ENCODE data around the gene FAM171A2. TPM values are rescaled to one million over a fixed set of nuclear protein-coding genes. Genes with fewer than 3 reads are reported as not detected.

FAM171A2 gene
- total and polyA plus RNA-seq, 7 experiments from 2014 or later, result 0.11 to 0.78 (median 0.37) TPM

DNA sequence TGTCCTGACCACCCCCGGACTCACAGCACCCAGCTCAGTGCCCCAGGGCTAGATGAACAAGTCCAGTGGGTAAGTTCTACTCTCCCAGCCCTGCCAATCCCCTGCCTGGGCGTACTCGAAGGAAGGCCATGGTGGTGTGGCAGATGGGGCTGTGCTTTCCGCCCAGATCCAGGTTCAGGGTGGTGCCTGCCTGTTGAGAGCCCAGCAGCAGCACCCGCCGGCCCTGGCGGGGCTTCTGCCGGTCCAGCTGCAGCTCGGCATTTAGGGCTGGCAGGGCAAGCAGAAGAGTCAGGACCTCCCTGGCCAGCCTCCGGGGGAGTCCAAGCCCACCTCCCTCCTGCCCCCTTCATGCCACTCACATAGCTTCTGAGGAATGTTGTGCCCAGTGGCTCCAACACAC is 16.2 kb upstream of the FAM171A2 start:
- Mint-ChIP-seq H3K9me3 (no peaks in the 10 kb centered on the region), H3K27me3 (peaks cover 0 to 19% (median 5%) of the 10 kb centered on the region in 5 donors)
- intact Hi-C loops (cut with micrococcal nuclease), result no loop called here

DNA sequence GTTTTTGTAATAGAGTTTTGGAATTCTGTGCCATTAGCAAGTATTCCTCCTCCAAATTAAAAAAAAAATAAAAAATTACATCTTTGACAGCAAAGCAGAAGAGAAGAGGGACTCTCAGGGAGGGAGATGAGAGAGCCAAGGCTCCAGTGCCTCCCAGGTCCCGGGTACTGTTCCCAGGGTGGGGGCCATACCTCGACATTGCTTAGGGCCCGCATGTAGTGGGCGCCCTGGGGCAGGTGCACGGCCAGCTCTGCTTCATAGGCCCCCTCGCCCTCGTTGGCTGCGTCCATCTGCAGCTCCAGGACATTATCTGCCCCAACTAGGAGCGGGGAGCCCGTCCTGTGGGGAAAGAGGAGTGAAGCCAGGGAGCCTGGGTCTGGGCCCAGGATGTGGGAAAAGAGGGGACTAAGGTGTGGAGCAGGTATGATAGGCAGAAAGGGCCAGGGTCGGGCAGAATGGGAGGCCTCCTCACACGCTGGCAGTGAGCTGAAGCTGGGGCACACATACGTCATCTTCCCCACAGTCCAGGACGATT is 14.6 kb upstream of the FAM171A2 start:
- H3K9me3 Mint-ChIP-seq, result no peaks in the 10 kb centered on the region
- intact Hi-C loops (cut with micrococcal nuclease), result no loop called here
- no peak overlapping the region for H3K4me3 Mint-ChIP-seq
- ChIA-PET CTCF (interaction anchor here (0.7 kb wide), 1 partner anchor 17 kb away, joined by 3 read pairs; no protein-coding TSS in a partner anchor), POLR2A (no interaction called here)
- H3K27me3 Mint-ChIP-seq, result peaks cover 0 to 19% (median 5%) of the 10 kb centered on the region in 5 donors
- H3K36me3 ChIP-seq (ENCODE audit: control insufficient read depth in 2 of 3, insufficient read depth in 3 of 3, low read length in 3 of 3), result no peaks in the 10 kb centered on the region
- H3K4me1 Mint-ChIP-seq, result peaks cover 0 to 4% (median 0%) of the 10 kb centered on the region in 7 donors
- H3K27me3 ChIP-seq (ENCODE audit: control insufficient read depth in 2 of 2, insufficient read depth in 2 of 2, low read length in 2 of 2), result no peaks in the 10 kb centered on the region
- H3K27ac Mint-ChIP-seq, result no peak overlapping the region
- DNase-seq (no peak), ATAC-seq (no peak)
- H3K4me3 ChIP-seq (ENCODE audit: low read length), result no peak overlapping the region
- H3K27ac ChIP-seq (ENCODE audit: low read depth, low read length), result no peak overlapping the region
- no peaks in the 10 kb centered on the region for H3K9me3 ChIP-seq (ENCODE audit: control insufficient read depth in 2 of 3, low read length in 3 of 3)
- no peaks in the 10 kb centered on the region for H3K4me1 ChIP-seq (ENCODE audit: control insufficient read depth in 2 of 2, insufficient read depth in 2 of 2, low read length in 2 of 2)
- H3K36me3 Mint-ChIP-seq, result no peaks in the 10 kb centered on the region

More for the DNA sequence above, 16.2 kb upstream of the FAM171A2 start:
- no peak overlapping the region for H3K27ac Mint-ChIP-seq
- DNase-seq (no peak), ATAC-seq (no peak)
- Histone ChIP-seq H3K9me3 (ENCODE audit: control insufficient read depth in 2 of 3, low read length in 3 of 3) (no peaks in the 10 kb centered on the region), H3K27me3 (ENCODE audit: control insufficient read depth in 2 of 2, insufficient read depth in 2 of 2, low read length in 2 of 2) (no peaks in the 10 kb centered on the region), H3K36me3 (ENCODE audit: control insufficient read depth in 2 of 3, insufficient read depth in 3 of 3, low read length in 3 of 3) (no peaks in the 10 kb centered on the region), H3K4me1 (ENCODE audit: control insufficient read depth in 2 of 2, insufficient read depth in 2 of 2, low read length in 2 of 2) (no peaks in the 10 kb centered on the region), H3K4me3 (ENCODE audit: low read length) (no peak overlapping the region), H3K27ac (ENCODE audit: low read depth, low read length) (no peak overlapping the region)
- no peaks in the 10 kb centered on the region for H3K36me3 Mint-ChIP-seq
- CTCF ChIA-PET, result interaction anchor here (0.8 kb wide), 1 partner anchor 9 kb away, joined by 3 read pairs; no protein-coding TSS in a partner anchor
- H3K4me1 Mint-ChIP-seq, result peaks cover 0 to 6% (median 0%) of the 10 kb centered on the region in 7 donors
- POLR2A ChIA-PET, result interaction anchor here (0.6 to 1.4 kb wide), 2 partner anchors 10 to 252 kb away, joined by 3 to 4 read pairs; partner anchors contain the start of gene ITGA2B
- H3K4me3 Mint-ChIP-seq, result no peak overlapping the region

DNA sequence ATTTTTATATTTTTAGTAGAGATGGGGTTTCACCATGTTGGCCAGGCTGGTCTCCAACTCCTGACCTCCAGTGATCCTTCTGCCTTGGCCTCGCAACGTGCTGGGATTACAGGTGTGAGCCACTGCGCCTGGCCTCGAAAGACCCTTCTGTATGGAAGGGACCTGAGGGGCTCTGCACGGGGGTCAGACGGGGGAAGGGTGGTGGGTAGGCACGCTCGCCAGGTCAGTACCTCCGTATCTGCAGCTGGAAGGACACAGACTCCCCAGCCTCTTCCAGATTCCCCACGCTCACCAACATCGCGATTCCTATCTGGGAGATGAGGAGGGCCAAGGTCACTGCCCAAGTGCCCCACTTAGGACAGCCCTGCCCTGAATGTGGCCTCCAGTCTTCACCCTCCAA is 13.1 kb upstream of the FAM171A2 start:
- peaks cover 0 to 1% (median 0%) of the 10 kb centered on the region in 11 donors for H3K9me3 Mint-ChIP-seq
- H3K36me3 Mint-ChIP-seq, result no peaks in the 10 kb centered on the region
- peaks cover 3 to 19% (median 9%) of the 10 kb centered on the region in 5 donors for H3K27me3 Mint-ChIP-seq
- H3K27ac Mint-ChIP-seq, result no peak overlapping the region
- H3K4me3 Mint-ChIP-seq, result no peak overlapping the region
- DNase-seq, result no peak
- Histone ChIP-seq H3K27ac (ENCODE audit: low read depth, low read length) (no peak overlapping the region), H3K27me3 (ENCODE audit: control insufficient read depth in 2 of 2, insufficient read depth in 2 of 2, low read length in 2 of 2) (no peaks in the 10 kb centered on the region), H3K36me3 (ENCODE audit: control insufficient read depth in 2 of 3, insufficient read depth in 3 of 3, low read length in 3 of 3) (no peaks in the 10 kb centered on the region), H3K9me3 (ENCODE audit: control insufficient read depth in 2 of 3, low read length in 3 of 3) (no peaks in the 10 kb centered on the region), H3K4me3 (ENCODE audit: low read length) (no peak overlapping the region), H3K4me1 (ENCODE audit: control insufficient read depth in 2 of 2, insufficient read depth in 2 of 2, low read length in 2 of 2) (no peaks in the 10 kb centered on the region)
- no peak for ATAC-seq
- H3K4me1 Mint-ChIP-seq, result peaks cover 0 to 1% (median 0%) of the 10 kb centered on the region in 7 donors
- CTCF ChIA-PET, result no interaction called here
- POLR2A ChIA-PET, result no interaction called here
- intact Hi-C loops (cut with micrococcal nuclease), result no loop called here

DNA sequence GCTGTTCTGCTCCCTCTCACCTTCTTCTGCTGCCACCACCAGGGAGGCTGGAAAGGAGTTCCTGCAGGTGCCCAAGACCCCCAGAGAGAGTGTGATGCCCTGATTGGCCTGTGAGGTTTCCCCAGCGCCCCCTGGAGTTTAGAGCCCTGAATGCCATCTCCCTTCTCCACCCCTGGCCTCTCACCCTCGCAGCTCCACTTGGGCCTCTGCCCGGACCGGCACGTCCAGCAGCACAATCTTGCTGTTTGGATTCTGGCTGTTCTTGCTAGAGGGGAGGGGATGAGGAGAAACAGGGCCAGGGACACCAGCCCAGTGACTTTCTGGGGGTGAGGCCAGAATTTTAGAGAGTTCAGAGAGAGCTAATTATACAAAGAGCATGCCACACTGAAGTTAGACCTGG is 12.5 kb upstream of the FAM171A2 start:
- ATAC-seq (no peak), DNase-seq (no peak)
- H3K27me3 ChIP-seq (ENCODE audit: control insufficient read depth in 2 of 2, insufficient read depth in 2 of 2, low read length in 2 of 2), result no peaks in the 10 kb centered on the region
- no peak overlapping the region for H3K4me3 Mint-ChIP-seq
- no peaks in the 10 kb centered on the region for H3K9me3 ChIP-seq (ENCODE audit: control insufficient read depth in 2 of 3, low read length in 3 of 3)
- no peak overlapping the region for H3K27ac Mint-ChIP-seq
- no peaks in the 10 kb centered on the region for H3K36me3 Mint-ChIP-seq
- H3K36me3 ChIP-seq (ENCODE audit: control insufficient read depth in 2 of 3, insufficient read depth in 3 of 3, low read length in 3 of 3), result no peaks in the 10 kb centered on the region
- no peak overlapping the region for H3K4me3 ChIP-seq (ENCODE audit: low read length)
- no peaks in the 10 kb centered on the region for H3K4me1 ChIP-seq (ENCODE audit: control insufficient read depth in 2 of 2, insufficient read depth in 2 of 2, low read length in 2 of 2)
- POLR2A ChIA-PET, result no interaction called here
- peaks cover 0 to 1% (median 0%) of the 10 kb centered on the region in 7 donors for H3K4me1 Mint-ChIP-seq
- intact Hi-C loops (cut with micrococcal nuclease), result no loop called here
- no peak overlapping the region for H3K27ac ChIP-seq (ENCODE audit: low read depth, low read length)
- CTCF ChIA-PET, result no interaction called here
- peaks cover 0 to 1% (median 0%) of the 10 kb centered on the region in 11 donors for H3K9me3 Mint-ChIP-seq
- H3K27me3 Mint-ChIP-seq, result peaks cover 7 to 25% (median 10%) of the 10 kb centered on the region in 5 donors

GRCh38 chr17:44375196-44376017 is 11.8 kb upstream of the FAM171A2 start:
- no peak for DNase-seq
- no peak for ATAC-seq
- peaks cover 0 to 1% (median 0%) of the 10 kb centered on the region in 7 donors for H3K4me1 Mint-ChIP-seq
- H3K4me1 ChIP-seq (ENCODE audit: control insufficient read depth in 2 of 2, insufficient read depth in 2 of 2, low read length in 2 of 2), result no peaks in the 10 kb centered on the region
- H3K27ac Mint-ChIP-seq, result no peak overlapping the region
- POLR2A ChIA-PET, result no interaction called here
- intact Hi-C loops (cut with micrococcal nuclease), result no loop called here
- no peaks in the 10 kb centered on the region for H3K36me3 Mint-ChIP-seq
- H3K9me3 Mint-ChIP-seq, result peaks cover 0 to 1% (median 0%) of the 10 kb centered on the region in 11 donors
- H3K36me3 ChIP-seq (ENCODE audit: control insufficient read depth in 2 of 3, insufficient read depth in 3 of 3, low read length in 3 of 3), result no peaks in the 10 kb centered on the region
- no peaks in the 10 kb centered on the region for H3K27me3 ChIP-seq (ENCODE audit: control insufficient read depth in 2 of 2, insufficient read depth in 2 of 2, low read length in 2 of 2)
- H3K4me3 Mint-ChIP-seq, result no peak overlapping the region
- peaks cover 7 to 26% (median 12%) of the 10 kb centered on the region in 5 donors for H3K27me3 Mint-ChIP-seq
- CTCF ChIA-PET, result no interaction called here
- no peak overlapping the region for H3K27ac ChIP-seq (ENCODE audit: low read depth, low read length)
- no peak overlapping the region for H3K4me3 ChIP-seq (ENCODE audit: low read length)
- no peaks in the 10 kb centered on the region for H3K9me3 ChIP-seq (ENCODE audit: control insufficient read depth in 2 of 3, low read length in 3 of 3)

- H3K4me1 Mint-ChIP-seq, result peaks cover 0 to 4% (median 3%) of the 10 kb centered on the region in 7 donors
- H3K27me3 Mint-ChIP-seq, result peaks cover 7 to 29% (median 16%) of the 10 kb centered on the region in 5 donors
- H3K4me1 ChIP-seq (ENCODE audit: control insufficient read depth in 2 of 2, insufficient read depth in 2 of 2, low read length in 2 of 2), result no peaks in the 10 kb centered on the region
- no peaks in the 10 kb centered on the region for H3K36me3 ChIP-seq (ENCODE audit: control insufficient read depth in 2 of 3, insufficient read depth in 3 of 3, low read length in 3 of 3)
- POLR2A ChIA-PET, result no interaction called here
- H3K27ac Mint-ChIP-seq, result no peak overlapping the region
- no peak overlapping the region for H3K27ac ChIP-seq (ENCODE audit: low read depth, low read length)
- no peak overlapping the region for H3K4me3 Mint-ChIP-seq
- H3K36me3 Mint-ChIP-seq, result no peaks in the 10 kb centered on the region
- H3K4me3 ChIP-seq (ENCODE audit: low read length), result no peak overlapping the region
- CTCF ChIA-PET, result interaction anchor here (0.6 kb wide), 1 partner anchor 68 kb away, joined by 3 read pairs; no protein-coding TSS in a partner anchor
- DNase-seq, result no peak
- no peaks in the 10 kb centered on the region for H3K27me3 ChIP-seq (ENCODE audit: control insufficient read depth in 2 of 2, insufficient read depth in 2 of 2, low read length in 2 of 2)
- no peak for ATAC-seq
- peaks cover 0 to 1% (median 0%) of the 10 kb centered on the region in 11 donors for H3K9me3 Mint-ChIP-seq
- no peaks in the 10 kb centered on the region for H3K9me3 ChIP-seq (ENCODE audit: control insufficient read depth in 2 of 3, low read length in 3 of 3)
- intact Hi-C loops (cut with micrococcal nuclease), result no loop called here
These were observed 10.9 kb upstream of the FAM171A2 start for GRCh38 chr17:44374306-44375195.
